ENCODE measurements around the gene CALHM4.
A peak's percentile ranks its signal among the peaks of the same experiment; 100 is the strongest.

CALHM4 gene

GRCh38 chr6:116561377-116562018 lies 7.9 kb downstream of the CALHM4 start:
- TF ChIP-seq, protein P1, sequence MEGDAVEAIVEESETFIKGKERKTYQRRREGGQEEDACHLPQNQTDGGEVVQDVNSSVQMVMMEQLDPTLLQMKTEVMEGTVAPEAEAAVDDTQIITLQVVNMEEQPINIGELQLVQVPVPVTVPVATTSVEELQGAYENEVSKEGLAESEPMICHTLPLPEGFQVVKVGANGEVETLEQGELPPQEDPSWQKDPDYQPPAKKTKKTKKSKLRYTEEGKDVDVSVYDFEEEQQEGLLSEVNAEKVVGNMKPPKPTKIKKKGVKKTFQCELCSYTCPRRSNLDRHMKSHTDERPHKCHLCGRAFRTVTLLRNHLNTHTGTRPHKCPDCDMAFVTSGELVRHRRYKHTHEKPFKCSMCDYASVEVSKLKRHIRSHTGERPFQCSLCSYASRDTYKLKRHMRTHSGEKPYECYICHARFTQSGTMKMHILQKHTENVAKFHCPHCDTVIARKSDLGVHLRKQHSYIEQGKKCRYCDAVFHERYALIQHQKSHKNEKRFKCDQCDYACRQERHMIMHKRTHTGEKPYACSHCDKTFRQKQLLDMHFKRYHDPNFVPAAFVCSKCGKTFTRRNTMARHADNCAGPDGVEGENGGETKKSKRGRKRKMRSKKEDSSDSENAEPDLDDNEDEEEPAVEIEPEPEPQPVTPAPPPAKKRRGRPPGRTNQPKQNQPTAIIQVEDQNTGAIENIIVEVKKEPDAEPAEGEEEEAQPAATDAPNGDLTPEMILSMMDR (IDR thresholded peaks at IDR 0.05), result peak; percentile 95

DNA sequence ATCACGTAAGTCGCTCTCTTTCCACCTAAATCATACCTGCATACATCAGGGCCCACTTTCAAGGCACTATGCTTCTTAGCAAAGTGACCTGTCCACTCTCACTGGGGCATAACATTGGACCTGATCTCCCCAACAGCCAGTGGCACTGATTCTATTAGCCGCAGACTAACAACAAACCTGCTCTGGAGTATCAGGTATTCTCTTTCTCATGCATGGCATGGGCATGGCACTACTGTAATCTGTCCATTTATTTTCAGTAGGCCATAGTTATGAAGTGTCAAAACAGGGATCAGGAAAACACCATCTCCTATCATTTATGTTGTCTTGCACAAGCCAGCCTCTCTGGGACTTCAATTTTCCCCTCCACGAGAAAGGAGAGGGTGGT lies 8.5 kb downstream of the CALHM4 start:
- TF ChIP-seq, protein P1 (IDR thresholded peaks at IDR 0.05), result no peak

- TF ChIP-seq, protein P1 (IDR thresholded peaks at IDR 0.05), result no peak
These were observed 9.1 kb downstream of the CALHM4 start for GRCh38 chr6:116562614-116563013.

GRCh38 chr6:116563830-116564229 lies 10.3 kb downstream of the CALHM4 start:
- TF ChIP-seq, protein P1 (IDR thresholded peaks at IDR 0.05), result no peak

DNA sequence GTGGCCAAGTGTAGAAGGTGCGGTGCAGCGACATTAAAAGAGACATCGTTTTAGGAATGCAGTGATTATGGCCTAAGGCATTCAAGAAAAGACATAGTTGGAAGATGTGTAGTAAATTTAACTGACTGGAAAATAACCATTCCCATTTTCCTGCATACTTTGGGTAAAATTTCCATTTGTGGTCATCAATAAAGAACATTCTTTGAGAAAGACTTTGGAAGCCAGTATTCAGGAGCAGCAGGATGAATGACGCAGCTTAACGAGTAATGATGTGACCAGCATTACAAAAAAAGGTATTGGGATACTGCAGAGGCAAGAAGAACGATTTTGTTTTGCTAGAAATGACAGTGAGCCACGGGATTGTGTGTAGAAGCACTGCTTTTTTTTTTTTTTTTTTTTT lies 10.8 kb downstream of the CALHM4 start:
- TF ChIP-seq, protein P1 (IDR thresholded peaks at IDR 0.05), result no peak

GRCh38 chr6:116564921-116565872 lies 11.6 kb downstream of the CALHM4 start:
- TF ChIP-seq, protein P1 (IDR thresholded peaks at IDR 0.05), result no peak

GRCh38 chr6:116568111-116568510 lies 14.6 kb downstream of the CALHM4 start:
- TF ChIP-seq, protein P1 (IDR thresholded peaks at IDR 0.05), result no peak
